ENCODE measurements around the gene CPT1B.
"Not testable (repeated sequence)": the region's sequence is repeated elsewhere in the genome, so short reads cannot be mapped to it uniquely, and the experiment has no call there.

CPT1B gene

DNA sequence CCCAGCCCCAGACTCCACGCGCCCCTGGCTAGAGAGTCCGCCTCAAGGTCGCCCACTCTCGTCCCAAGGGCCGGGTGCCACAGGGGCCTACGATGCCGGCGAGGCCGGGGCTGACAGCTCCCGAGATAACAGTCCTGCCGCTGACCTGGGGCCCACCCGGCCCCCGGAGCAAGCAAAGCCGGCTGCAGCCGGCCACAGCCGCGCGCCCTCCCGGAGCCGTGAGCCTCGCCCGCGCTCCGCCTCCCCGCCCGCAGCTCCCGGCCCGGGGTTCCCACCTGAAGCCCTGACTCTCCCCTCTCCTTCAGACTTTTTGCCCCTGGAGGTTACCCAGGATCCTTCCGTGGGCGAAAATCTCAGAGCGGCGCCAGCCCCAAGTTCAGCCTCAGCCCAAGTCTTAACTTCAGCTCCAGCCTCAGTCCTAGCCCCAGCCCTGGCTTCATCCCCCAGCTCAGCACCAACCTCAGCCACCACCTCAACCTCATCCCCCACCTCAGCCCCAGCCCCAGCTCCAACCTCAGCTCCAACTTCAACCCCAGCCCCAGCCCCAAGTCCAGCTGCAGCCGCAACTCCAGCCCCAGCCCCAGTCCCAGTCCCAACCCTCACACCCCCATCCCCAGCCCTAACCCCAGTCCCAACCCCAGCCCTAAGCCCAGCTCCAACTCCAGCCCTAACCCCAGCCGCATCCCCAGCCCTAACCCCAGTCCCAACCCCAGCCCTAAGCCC is 30.8 kb downstream of the CPT1B start:
- Histone ChIP-seq H3K27me3 (ENCODE audit: insufficient read depth, low read length) (peaks cover 16% of the 10 kb centered on the region), H2AFZ (ENCODE audit: low read depth, low read length) (no peak overlapping the region), H3K4me1 (ENCODE audit: insufficient read depth, low read length) (no peaks in the 10 kb centered on the region), H3K4me3 (ENCODE audit: low read length) (no peak overlapping the region), H3K36me3 (ENCODE audit: insufficient read depth, low read length) (no peaks in the 10 kb centered on the region), H3K9me3 (ENCODE audit: low read length) (no peaks in the 10 kb centered on the region)

DNA sequence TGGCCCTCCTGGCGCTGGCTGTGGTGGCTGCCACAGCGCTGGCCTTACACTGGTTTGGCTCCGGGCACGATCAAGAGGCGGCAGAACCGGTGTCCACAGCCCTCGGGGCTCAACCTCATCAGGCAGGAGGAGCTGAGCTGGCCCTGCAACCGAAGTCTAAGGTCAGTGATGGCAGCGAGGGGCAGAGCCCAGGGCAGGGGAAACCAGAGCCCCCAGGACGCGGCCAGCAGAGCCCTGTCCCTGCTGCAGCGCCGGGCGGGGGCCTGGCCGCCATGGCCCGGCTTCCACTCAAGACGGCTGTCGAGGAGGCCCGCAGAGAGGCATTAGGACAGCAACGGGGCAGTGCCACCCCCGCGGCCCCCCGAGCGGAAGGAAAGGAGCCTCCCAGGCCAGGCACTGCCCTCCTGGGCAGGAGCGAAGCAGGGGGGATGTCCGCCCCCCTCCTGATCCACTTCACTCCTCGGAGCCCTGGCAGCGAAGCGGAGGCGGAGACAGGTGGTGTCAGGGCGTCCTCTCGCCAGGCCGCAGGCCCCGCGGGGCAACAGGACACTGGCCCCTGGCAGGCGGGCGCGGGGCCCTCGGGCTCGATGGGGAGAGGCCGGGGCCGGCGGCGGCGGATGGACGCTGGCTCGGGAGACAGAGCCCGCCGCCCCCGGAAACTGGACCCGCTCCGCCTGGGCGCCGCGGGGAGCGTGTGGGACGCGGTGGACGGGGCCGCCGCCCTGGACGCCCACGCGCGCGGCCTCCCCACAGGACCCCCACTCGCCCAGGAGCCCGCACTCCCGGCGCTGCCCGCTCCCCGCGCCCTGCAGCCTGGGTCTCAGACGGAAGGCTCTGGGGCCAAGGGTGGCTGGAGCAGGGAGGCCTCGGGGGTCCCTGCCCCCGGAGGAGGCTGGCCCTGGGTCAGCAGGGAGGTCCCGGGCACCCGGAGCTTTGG is 31.6 kb downstream of the CPT1B start:
- Histone ChIP-seq H2AFZ (ENCODE audit: low read depth, low read length) (no peak overlapping the region), H3K36me3 (ENCODE audit: insufficient read depth, low read length) (no peaks in the 10 kb centered on the region), H3K27me3 (ENCODE audit: insufficient read depth, low read length) (peaks cover 16% of the 10 kb centered on the region), H3K4me1 (ENCODE audit: insufficient read depth, low read length) (no peaks in the 10 kb centered on the region), H3K4me3 (ENCODE audit: low read length) (no peak overlapping the region), H3K9me3 (ENCODE audit: low read length) (no peaks in the 10 kb centered on the region)

DNA sequence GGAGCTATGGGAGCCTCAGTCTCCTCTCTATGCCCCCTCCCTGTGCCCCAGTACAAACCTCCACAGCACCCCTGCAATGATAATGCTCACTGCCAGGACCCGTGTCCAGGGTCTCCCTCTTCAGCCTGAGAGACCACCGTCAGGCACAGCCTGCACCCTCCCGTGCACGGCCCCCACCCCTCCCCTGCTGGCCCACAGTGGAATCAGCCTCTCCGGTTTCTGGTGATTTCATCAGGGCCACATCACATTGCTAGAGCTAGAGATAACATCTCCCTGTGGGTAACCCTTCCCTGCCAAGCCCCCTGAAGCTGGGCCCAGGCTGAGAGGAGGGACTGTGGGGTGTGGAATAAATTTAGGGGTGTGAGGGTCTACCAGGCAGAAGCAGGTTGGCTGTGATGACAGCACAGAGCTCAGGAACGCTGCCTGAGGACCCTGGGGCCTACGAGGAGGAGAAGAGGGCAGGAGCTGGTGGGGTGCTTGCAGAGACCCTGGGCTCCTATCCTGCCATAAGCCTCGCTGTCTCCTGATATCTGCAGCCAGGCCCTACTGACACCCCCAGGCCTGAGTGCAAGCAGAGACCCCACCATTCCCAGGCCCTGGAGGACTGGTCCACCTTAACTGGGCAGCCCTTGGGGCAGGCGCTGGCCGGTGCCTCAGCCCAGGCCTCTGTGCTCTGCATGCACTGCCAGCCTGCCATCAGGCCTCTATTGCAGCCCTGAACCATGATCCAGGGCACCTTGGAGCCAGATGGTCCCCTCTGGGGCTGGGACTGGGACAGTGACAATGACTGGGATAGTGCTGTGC is 32.5 kb downstream of the CPT1B start, which contains the start of gene KLHDC7B:
TSS of gene KLHDC7B (plus strand) at position 378 of the 804 bp plus-strand sequence. CDS start at position 723, 345 bp downstream.
- H3K4me3 ChIP-seq (ENCODE audit: low read length) = no peak within 1 kb of the TSS
- no peaks in the 10 kb centered on the region for H3K9me3 ChIP-seq (ENCODE audit: low read length)
- no peaks in the 10 kb centered on the region for H3K4me1 ChIP-seq (ENCODE audit: insufficient read depth, low read length)
- H3K36me3 ChIP-seq (ENCODE audit: insufficient read depth, low read length) = no peaks in the 10 kb centered on the region
- H3K27me3 ChIP-seq (ENCODE audit: insufficient read depth, low read length) = peaks cover 11% of the 10 kb centered on the region
- H2AFZ ChIP-seq (ENCODE audit: low read depth, low read length) = no peak within 1 kb of the TSS

DNA sequence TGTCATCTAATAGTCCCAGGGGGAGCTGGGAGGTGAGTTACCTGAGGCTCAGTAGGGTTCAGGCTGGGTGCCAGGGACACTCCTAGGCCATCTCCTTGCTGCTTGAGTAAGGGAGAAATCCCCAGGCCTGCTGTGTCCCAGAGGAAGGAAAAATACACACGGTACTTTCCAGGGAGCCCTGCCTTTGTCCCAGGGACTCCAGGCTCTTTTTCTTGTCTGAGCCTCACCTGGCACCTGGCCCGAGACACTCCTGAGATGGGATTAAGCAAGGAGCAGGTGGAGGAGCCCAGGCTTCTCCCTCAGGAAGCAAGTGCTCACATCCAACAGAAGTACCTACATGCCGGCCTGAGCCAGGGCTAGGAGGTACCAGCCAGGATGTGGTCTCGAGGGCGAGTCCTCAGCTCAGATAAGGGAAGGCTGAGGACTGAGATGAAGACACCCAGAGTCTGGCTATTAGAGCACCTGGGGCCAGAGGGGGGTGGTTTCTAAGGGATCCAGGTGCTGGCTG is 33.4 kb downstream of the CPT1B start:
- Histone ChIP-seq H3K36me3 (ENCODE audit: insufficient read depth, low read length) (no peaks in the 10 kb centered on the region), H3K27me3 (ENCODE audit: insufficient read depth, low read length) (peaks cover 5% of the 10 kb centered on the region), H3K4me3 (ENCODE audit: low read length) (no peak overlapping the region), H3K9me3 (ENCODE audit: low read length) (no peaks in the 10 kb centered on the region), H3K4me1 (ENCODE audit: insufficient read depth, low read length) (no peaks in the 10 kb centered on the region), H2AFZ (ENCODE audit: low read depth, low read length) (no peak overlapping the region)

DNA sequence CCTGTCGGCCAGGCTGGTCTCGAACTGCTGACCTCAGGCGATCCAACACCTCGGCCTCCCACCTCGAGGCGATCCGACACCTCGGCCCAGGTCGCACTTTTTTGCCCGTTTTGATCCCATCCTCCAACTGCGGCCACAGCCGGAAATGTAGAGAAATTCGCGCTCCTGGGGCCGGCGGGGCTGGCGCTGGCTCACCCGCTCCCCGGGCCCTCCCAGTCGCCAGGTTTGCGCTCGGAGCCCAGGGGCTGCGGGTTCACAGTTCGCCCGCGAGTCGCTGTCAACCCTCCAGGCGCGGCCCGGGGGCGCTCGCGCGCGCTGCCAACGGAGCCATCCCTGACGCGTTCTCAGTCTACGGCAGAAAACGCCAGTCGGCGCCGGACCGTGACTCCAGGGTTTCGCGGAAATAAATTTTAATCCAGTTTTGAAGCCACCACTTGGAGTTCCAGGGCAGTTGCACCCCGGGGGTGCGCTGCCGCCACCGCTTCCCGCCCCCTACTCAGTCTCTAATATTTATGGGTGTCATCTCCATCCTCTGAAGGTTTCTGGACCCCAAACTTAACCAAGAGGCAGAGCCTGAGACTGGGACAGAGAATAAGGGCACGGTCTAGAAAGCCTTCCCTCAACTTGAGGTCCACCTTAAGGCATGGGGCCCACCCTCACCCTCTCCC is 34.0 kb downstream of the CPT1B start:
- Histone ChIP-seq H3K9me3 (ENCODE audit: low read length) (no peaks in the 10 kb centered on the region), H2AFZ (ENCODE audit: low read depth, low read length) (no peak overlapping the region), H3K4me3 (ENCODE audit: low read length) (no peak overlapping the region), H3K4me1 (ENCODE audit: insufficient read depth, low read length) (no peaks in the 10 kb centered on the region), H3K36me3 (ENCODE audit: insufficient read depth, low read length) (no peaks in the 10 kb centered on the region), H3K27me3 (ENCODE audit: insufficient read depth, low read length) (peaks cover 5% of the 10 kb centered on the region)

DNA sequence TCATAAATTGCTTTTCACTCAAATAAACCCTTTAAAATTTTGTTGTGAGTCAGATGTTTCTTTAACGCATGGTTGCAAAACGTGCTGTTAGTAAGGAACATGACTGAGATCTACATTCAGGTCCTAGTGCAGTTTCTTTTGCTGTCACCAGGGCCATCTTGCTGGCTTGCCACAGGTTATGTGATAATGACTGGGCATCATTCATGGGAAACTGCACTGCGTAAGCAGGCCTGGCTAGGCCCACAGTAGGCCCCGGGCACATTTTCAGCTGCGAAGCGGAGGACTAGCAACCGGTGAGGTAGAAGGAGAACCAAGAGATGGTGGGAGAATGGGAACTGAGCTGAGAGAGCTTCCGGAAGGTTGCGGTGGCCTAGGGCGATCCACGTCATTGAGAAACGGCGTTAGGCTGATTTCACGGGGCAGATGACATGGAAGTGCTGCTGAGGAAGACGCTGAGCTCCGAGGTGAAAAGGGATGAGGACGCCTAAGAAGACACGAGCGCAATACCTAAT is 35.8 kb downstream of the CPT1B start:
- peaks cover 5% of the 10 kb centered on the region for H3K27me3 ChIP-seq (ENCODE audit: insufficient read depth, low read length)
- H3K4me3 ChIP-seq (ENCODE audit: low read length) = no peak overlapping the region
- H3K36me3 ChIP-seq (ENCODE audit: insufficient read depth, low read length) = no peaks in the 10 kb centered on the region
- H3K4me1 ChIP-seq (ENCODE audit: insufficient read depth, low read length) = no peaks in the 10 kb centered on the region
- H3K9me3 ChIP-seq (ENCODE audit: low read length) = no peaks in the 10 kb centered on the region
- H2AFZ ChIP-seq (ENCODE audit: low read depth, low read length) = no peak overlapping the region

DNA sequence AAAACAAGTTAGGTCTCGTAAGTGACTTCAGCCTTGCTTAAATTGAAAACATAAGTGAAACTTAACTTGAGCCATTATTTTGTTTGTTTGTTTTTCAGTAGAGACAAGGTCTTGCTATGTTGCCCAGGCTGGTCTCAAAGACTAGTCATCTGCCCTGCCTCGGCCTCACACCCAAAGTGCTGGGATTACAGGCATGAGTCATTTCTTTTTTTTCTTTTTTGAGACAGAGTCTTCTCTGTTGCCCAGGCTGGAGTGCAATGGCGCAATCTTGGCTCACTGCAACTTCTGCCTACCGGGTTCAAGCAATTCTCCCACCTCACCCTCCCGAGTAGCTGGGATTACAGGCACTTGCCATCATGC is 36.6 kb downstream of the CPT1B start:
- not testable (repeated sequence) for H3K27me3 ChIP-seq (ENCODE audit: insufficient read depth, low read length); H3K4me3 ChIP-seq (ENCODE audit: low read length); H2AFZ ChIP-seq (ENCODE audit: low read depth, low read length); H3K9me3 ChIP-seq (ENCODE audit: low read length); H3K4me1 ChIP-seq (ENCODE audit: insufficient read depth, low read length); H3K36me3 ChIP-seq (ENCODE audit: insufficient read depth, low read length)

DNA sequence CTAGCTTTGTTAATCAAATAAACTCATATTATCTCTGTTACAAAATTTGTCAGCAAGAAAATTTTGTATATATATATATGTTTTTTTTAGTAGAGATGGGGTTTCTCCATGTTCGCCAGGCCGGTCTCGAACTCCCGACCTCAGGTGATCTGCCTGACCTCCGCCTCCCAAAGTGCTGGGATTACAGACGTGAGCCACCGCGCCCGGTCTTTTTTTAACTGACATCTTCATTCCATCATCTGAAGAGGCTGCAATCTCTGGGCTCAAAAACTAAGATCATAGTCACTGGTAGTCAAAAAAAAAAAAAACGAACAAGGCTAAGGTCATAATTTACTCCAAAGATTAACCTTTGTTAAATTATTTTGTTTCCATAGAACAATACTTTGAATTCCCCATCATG is 37.8 kb downstream of the CPT1B start:
- Histone ChIP-seq H3K27me3 (ENCODE audit: insufficient read depth, low read length) (peaks cover 5% of the 10 kb centered on the region), H3K9me3 (ENCODE audit: low read length) (no peaks in the 10 kb centered on the region), H2AFZ (ENCODE audit: low read depth, low read length) (no peak overlapping the region), H3K4me3 (ENCODE audit: low read length) (no peak overlapping the region), H3K36me3 (ENCODE audit: insufficient read depth, low read length) (no peaks in the 10 kb centered on the region), H3K4me1 (ENCODE audit: insufficient read depth, low read length) (no peaks in the 10 kb centered on the region)

DNA sequence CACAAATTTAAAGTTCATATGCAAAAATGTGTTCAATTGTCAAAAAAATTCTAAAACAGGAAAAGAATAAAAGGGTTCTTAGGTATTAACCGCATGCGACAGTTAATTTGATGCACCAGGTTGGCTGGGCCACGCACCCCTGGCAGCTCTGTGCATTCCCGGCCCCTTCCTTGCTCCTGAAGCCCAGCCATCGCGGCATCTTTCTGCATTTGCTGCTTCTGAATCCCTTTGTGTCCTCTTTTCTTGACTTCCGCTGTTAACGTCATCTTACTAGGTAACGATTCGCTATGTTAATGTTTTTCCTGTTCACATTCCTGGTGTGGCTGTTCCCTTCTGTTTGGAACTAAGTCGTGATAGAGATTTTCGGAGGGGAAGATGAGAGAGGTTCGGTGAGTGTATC is 40.5 kb downstream of the CPT1B start:
- H3K4me1 ChIP-seq (ENCODE audit: insufficient read depth, low read length) = peaks cover 2% of the 10 kb centered on the region
- H3K9me3 ChIP-seq (ENCODE audit: low read length) = no peaks in the 10 kb centered on the region
- H3K4me3 ChIP-seq (ENCODE audit: low read length) = no peak overlapping the region
- H3K27me3 ChIP-seq (ENCODE audit: insufficient read depth, low read length) = no peaks in the 10 kb centered on the region
- no peaks in the 10 kb centered on the region for H3K36me3 ChIP-seq (ENCODE audit: insufficient read depth, low read length)
- no peak overlapping the region for H2AFZ ChIP-seq (ENCODE audit: low read depth, low read length)

DNA sequence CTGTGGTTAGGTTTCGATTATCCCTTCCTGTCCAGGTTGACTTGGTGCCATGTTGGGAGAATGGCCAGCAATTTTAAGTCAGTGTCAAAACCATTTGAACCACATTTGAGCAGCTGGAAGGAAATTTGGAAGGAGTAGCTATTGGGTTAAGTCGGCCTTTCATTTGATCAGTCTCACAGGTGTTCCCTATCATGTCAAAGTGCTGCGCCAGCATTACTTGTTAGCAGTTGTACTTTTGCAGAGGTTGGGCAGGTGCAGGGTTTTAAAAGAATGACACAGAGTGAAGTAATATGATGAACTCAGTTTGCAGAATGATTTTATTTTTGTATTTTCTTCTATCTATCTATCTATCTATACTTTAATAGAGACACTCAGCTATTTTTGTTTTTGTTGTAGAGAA is 42.0 kb downstream of the CPT1B start:
- peaks cover 9% of the 10 kb centered on the region for H3K4me1 ChIP-seq (ENCODE audit: insufficient read depth, low read length)
- no peak overlapping the region for H3K4me3 ChIP-seq (ENCODE audit: low read length)
- H3K9me3 ChIP-seq (ENCODE audit: low read length) = no peaks in the 10 kb centered on the region
- no peaks in the 10 kb centered on the region for H3K36me3 ChIP-seq (ENCODE audit: insufficient read depth, low read length)
- H2AFZ ChIP-seq (ENCODE audit: low read depth, low read length) = no peak overlapping the region
- H3K27me3 ChIP-seq (ENCODE audit: insufficient read depth, low read length) = peaks cover 3% of the 10 kb centered on the region

DNA sequence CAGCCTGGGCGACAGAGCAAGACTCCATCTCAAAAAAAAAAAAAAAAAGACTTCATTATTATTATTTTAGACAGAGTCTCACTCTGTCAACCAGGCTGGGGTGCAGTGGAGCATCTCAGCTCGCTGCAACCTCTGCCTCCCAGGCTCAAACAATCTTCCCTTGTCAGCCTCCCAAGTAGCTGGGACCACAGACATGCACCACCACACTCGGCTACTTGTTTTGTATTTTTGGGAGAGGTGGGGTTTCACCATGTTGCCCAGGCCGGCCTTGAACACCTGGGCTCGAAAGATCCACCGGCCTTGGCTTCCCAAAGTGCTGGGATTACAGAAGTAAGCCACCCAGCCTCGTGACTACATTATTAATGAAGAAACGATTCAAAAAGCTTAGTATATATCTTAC is 43.1 kb downstream of the CPT1B start:
- no peak overlapping the region for H2AFZ ChIP-seq (ENCODE audit: low read depth, low read length)
- no peaks in the 10 kb centered on the region for H3K36me3 ChIP-seq (ENCODE audit: insufficient read depth, low read length)
- no peak overlapping the region for H3K4me3 ChIP-seq (ENCODE audit: low read length)
- peaks cover 9% of the 10 kb centered on the region for H3K4me1 ChIP-seq (ENCODE audit: insufficient read depth, low read length)
- peaks cover 7% of the 10 kb centered on the region for H3K9me3 ChIP-seq (ENCODE audit: low read length)
- peaks cover 7% of the 10 kb centered on the region for H3K27me3 ChIP-seq (ENCODE audit: insufficient read depth, low read length)
